Panc1 (cell line): Measurements from ENCODE around the gene TALDO1. TPM values are rescaled to one million over a fixed set of nuclear protein-coding genes. Genes with fewer than 3 reads are reported as not detected.

ENCODE experiments used
- ATAC-seq: fragments of 200-7000 bp; cut with Tn5 transposase; 2 replicates; pipeline ENCODE4 v1.9.1; 2020; ENCODE audit warnings: mild to moderate bottlenecking, moderate library complexity
- BruUV-seq: library from RNA; stranded (reverse); fragments of 400-500 nt; replicated peaks from 2 replicates; lab custom pipeline; 2021; lab: Mats Ljungman, UMichigan
- CTCF ChIA-PET: fragments of 300-600 bp; sonication (Branson Sonifier 250); formaldehyde crosslinking; loops from one replicate; lab custom pipeline; 2022; ENCODE audit warnings: antibody characterized with exemption; lab: Charles Lee
- POLR2A ChIA-PET: fragments of 300-600 bp; sonication (Branson Sonifier 250); formaldehyde crosslinking; loops from one replicate; lab custom pipeline; 2022; ENCODE audit warnings: antibody characterized with exemption; lab: Charles Lee
- DNase-seq: peaks from one replicate; pipeline ENCODE4 v3.0.0-alpha.2; 2010; ENCODE audit warnings: low read depth, low spot score
- H3K27ac ChIP-seq: 2 replicates; pipeline ENCODE4 v1.5.1; 2011; ENCODE audit warnings: mild to moderate bottlenecking, low read length, inconsistent platforms
- H3K27me3 ChIP-seq: fragments of 200-500 bp; sonication (Bioruptor generic); 2 replicates; pipeline ENCODE4 v1.6.0; 2014; ENCODE audit warnings: low read length, inconsistent platforms; ENCODE audit not compliant: control insufficient read depth, insufficient read depth
- H3K36me3 ChIP-seq: fragments of 200-500 bp; sonication (Bioruptor generic); 2 replicates; pipeline ENCODE4 v1.5.1; 2014; ENCODE audit warnings: inconsistent platforms, mild to moderate bottlenecking, low read length, moderate library complexity; ENCODE audit not compliant: control insufficient read depth, insufficient read depth
- H3K4me1 ChIP-seq: 2 replicates; pipeline ENCODE4 v1.5.1; 2011; ENCODE audit warnings: inconsistent platforms, mild to moderate bottlenecking, low read length, moderate library complexity; ENCODE audit not compliant: control insufficient read depth, insufficient read depth
- H3K4me3 ChIP-seq, 2 experiments: 2 replicates each; pipeline ENCODE4 v1.5.1; 2011 to 2012; ENCODE audit warnings: low read depth in 2 of 2, low read length in 2 of 2, mild to moderate bottlenecking in 2 of 2, inconsistent platforms in 1 of 2, moderate library complexity in 1 of 2
- H3K9me3 ChIP-seq: fragments of 200-500 bp; sonication (Bioruptor generic); 2 replicates; pipeline ENCODE4 v1.5.1; 2014; ENCODE audit warnings: low read depth, mild to moderate bottlenecking, inconsistent platforms, low read length, moderate library complexity; ENCODE audit not compliant: control insufficient read depth, insufficient read depth
- CTCF ChIP-seq: fragments of 450-650 bp; IDR thresholded peaks from 2 replicates; pipeline ENCODE4 v1.5.1; 2017; ENCODE audit warnings: mild to moderate bottlenecking
- POLR2AphosphoS5 ChIP-seq: IDR thresholded peaks from 2 replicates; pipeline ENCODE4 v1.6.1; 2012; ENCODE audit warnings: mild to moderate bottlenecking, low read depth, low read length, moderate library complexity
- REST ChIP-seq, 2 experiments: IDR thresholded peaks; 2 replicates each; pipeline ENCODE4 v1.6.1; 2011 to 2012; ENCODE audit warnings: low read depth in 2 of 2, control low read depth in 1 of 2, low read length in 1 of 2, mild to moderate bottlenecking in 1 of 2, moderate library complexity in 1 of 2; ENCODE audit not compliant: insufficient read depth in 1 of 2
- SIN3A ChIP-seq: IDR thresholded peaks from 2 replicates; pipeline ENCODE4 v1.6.1; 2012; ENCODE audit warnings: low read depth, mild to moderate bottlenecking, low read length, moderate library complexity, borderline replicate concordance; ENCODE audit not compliant: insufficient read depth
- TCF7L2 ChIP-seq: IDR thresholded peaks from 2 replicates; pipeline ENCODE4 v1.6.1; 2011; ENCODE audit warnings: mild to moderate bottlenecking, low read depth, low read length, inconsistent platforms
- in situ Hi-C: cut with HindIII; loops from 2 replicates; pipeline ENCODE4 v1.10.0; 2016; ENCODE audit warnings: low sequenced_read_pairs, low pct_unique_long_range_greater_than_20kb
- intact Hi-C: fragments of 100-400 bp; cut with micrococcal nuclease; formaldehyde crosslinking; loops from one replicate; pipeline ENCODE4 v1.10.0; 2022; ENCODE audit not compliant: unreplicated experiment
- total RNA-seq: library from RNA; stranded (reverse); gene quantifications from one replicate; pipeline ENCODE4 v1.2.1, GENCODE V29; 2021; ENCODE audit not compliant: unreplicated experiment

Gene TALDO1
- total RNA-seq, 1 experiment from 2014 or later = 257 TPM

- ATAC-seq = no peak
- CTCF ChIA-PET = no interaction called here
- Histone ChIP-seq H3K4me1 (peaks cover 36% of the 10 kb centered on the region), H3K9me3 (no peaks in the 10 kb centered on the region), H3K36me3 (no peaks in the 10 kb centered on the region), H3K27ac (no peak overlapping the region), H3K4me3 (no peak overlapping the region), H3K27me3 (no peaks in the 10 kb centered on the region)
- POLR2A ChIA-PET = no interaction called here
- no peak for DNase-seq
- no peak for TF ChIP-seq SIN3A
- no peak for TF ChIP-seq CTCF
- no peak for TF ChIP-seq REST (IDR thresholded peaks at IDR 0.05; ENCODE audit: insufficient read depth in 1 of 2, low read depth in 2 of 2, low read length in 1 of 2)
- no peak for TF ChIP-seq TCF7L2
- no peak for TF ChIP-seq POLR2AphosphoS5
- no TSS peak for BruUV-seq
- intact Hi-C loops = no loop called here
- in situ Hi-C loops = no loop called here
Observed at GRCh38 chr11:800473-800872, 53.2 kb downstream of the TALDO1 start.

- in situ Hi-C loops (no loop called here), intact Hi-C loops (no loop called here)
- no peak for TF ChIP-seq REST (IDR thresholded peaks at IDR 0.05; ENCODE audit: insufficient read depth in 1 of 2, low read depth in 2 of 2, low read length in 1 of 2)
- TF ChIP-seq SIN3A = no peak
- TF ChIP-seq POLR2AphosphoS5 = 0 out of 2 replicates have a peak, but pooled peaks have one; percentile 21
- no peak for TF ChIP-seq TCF7L2
- Histone ChIP-seq H3K36me3 (no peaks in the 10 kb centered on the region), H3K27ac (no peak overlapping the region), H3K9me3 (no peaks in the 10 kb centered on the region), H3K4me3 (no peak overlapping the region), H3K27me3 (no peaks in the 10 kb centered on the region), H3K4me1 (peaks cover 41% of the 10 kb centered on the region)
- POLR2A ChIA-PET = no interaction called here
- DNase-seq (no peak), ATAC-seq (no peak)
- CTCF ChIA-PET = interaction anchor here (0.6 kb wide), 1 partner anchor 21 kb away, joined by 3 read pairs; no protein-coding TSS in a partner anchor
- BruUV-seq = no TSS peak
Observed at GRCh38 chr11:801097-801780, 54.0 kb downstream of the TALDO1 start.
